Right atrium auricular region (tissue), 2 donors: ENCODE results near the gene DENND2D. TPM values are rescaled to one million over a fixed set of nuclear protein-coding genes. Genes with fewer than 3 reads are reported as not detected.
A peak's percentile ranks its signal among the peaks of the same experiment; 100 is the strongest.

Source experiments
- DNase-seq: peaks from one replicate; pipeline ENCODE4 v3.0.0-alpha.2; 2019; ENCODE audit warnings: low spot score
- H3K27ac ChIP-seq, 2 donors: fragments of 200-600 bp; sonication (generic); 1 replicate in 1 of 2; 2 replicates in 1 of 2; pipeline ENCODE4 v1.5.1; 2016 to 2019
- H3K27me3 ChIP-seq, 2 donors: fragments of 200-600 bp; sonication (generic); one replicate each; pipeline versions ENCODE4 v1.5.1 to v1.6.0; 2017 to 2019
- H3K36me3 ChIP-seq: fragments of 200-600 bp; sonication (generic); one replicate; pipeline ENCODE4 v1.5.1; 2016
- H3K4me1 ChIP-seq, 2 donors: fragments of 200-600 bp; sonication (generic); one replicate each; pipeline versions ENCODE4 v1.5.1 to v1.6.0; 2017 to 2019
- H3K4me3 ChIP-seq, 2 donors: fragments of 200-600 bp; sonication (generic); 1 replicate in 1 of 2; 2 replicates in 1 of 2; pipeline ENCODE4 v1.5.1; 2017 to 2019; ENCODE audit warnings: mild to moderate bottlenecking in 1 of 2, moderate library complexity in 1 of 2
- H3K9me3 ChIP-seq, 2 donors: fragments of 200-600 bp; sonication (generic); one replicate each; pipeline ENCODE4 v1.5.1; 2019
- total RNA-seq, 2 donors: library from RNA; depleted of rRNA; stranded (reverse); fragments of >200 nt; gene quantifications; one replicate each; pipeline ENCODE4 v1.1.0, GENCODE V29; 2016
- TF ChIP-seq, protein P1 (sequence below), 2 donors: fragments of 200-600 bp; sonication (generic); IDR thresholded peaks; one replicate each; pipeline ENCODE4 v1.5.1; 2019; ENCODE audit warnings: antibody characterized with exemption in 2 of 2

Gene DENND2D
- total RNA-seq, 2 donors from 2014 or later, result 1.7 to 5.7 TPM

DNA sequence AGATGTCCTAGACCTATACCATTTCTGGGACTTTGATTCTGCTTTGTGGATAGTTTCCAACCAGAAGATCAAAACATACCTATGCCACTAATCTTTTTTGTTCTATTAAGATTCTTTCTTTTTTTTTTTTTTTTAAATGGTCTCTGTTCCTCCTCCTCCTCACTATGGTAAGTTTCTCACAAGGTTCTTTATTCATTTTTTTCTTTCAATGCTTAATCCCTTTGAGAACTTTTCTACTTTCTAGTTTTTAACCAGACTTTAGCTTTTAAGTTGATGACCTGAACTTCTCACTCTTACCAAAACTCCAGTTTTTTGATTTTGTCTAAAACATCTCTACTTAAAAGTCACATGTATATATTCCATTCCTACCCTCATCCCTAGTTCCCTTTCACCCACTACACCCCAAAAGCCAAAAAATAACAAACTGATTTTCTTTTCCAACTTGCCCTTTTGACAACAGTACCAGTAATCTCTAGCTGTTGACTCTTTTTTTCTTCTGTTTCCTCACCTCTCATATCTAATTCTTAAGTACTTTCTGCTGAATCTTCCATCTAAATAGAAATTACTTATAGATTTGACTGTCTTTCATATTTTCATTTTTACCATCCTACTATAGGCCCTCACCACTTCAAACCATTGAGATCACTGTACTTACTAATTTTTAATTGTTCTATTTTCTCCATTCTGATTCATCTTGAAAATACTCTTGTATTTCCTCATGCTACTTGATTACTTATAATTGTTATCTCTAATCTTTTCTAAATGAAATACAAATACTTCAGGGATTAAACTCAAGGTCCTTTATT, 54.3 kb downstream of the DENND2D start:
- peaks cover 0 to 33% of the 10 kb centered on the region in 2 donors for H3K4me1 ChIP-seq
- H3K27ac ChIP-seq, result no peak overlapping the region
- H3K27me3 ChIP-seq, result no peaks in the 10 kb centered on the region
- H3K9me3 ChIP-seq, result no peaks in the 10 kb centered on the region
- H3K4me3 ChIP-seq, result no peak overlapping the region
- TF ChIP-seq, protein P1, sequence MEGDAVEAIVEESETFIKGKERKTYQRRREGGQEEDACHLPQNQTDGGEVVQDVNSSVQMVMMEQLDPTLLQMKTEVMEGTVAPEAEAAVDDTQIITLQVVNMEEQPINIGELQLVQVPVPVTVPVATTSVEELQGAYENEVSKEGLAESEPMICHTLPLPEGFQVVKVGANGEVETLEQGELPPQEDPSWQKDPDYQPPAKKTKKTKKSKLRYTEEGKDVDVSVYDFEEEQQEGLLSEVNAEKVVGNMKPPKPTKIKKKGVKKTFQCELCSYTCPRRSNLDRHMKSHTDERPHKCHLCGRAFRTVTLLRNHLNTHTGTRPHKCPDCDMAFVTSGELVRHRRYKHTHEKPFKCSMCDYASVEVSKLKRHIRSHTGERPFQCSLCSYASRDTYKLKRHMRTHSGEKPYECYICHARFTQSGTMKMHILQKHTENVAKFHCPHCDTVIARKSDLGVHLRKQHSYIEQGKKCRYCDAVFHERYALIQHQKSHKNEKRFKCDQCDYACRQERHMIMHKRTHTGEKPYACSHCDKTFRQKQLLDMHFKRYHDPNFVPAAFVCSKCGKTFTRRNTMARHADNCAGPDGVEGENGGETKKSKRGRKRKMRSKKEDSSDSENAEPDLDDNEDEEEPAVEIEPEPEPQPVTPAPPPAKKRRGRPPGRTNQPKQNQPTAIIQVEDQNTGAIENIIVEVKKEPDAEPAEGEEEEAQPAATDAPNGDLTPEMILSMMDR (IDR thresholded peaks at IDR 0.05), result no peak
- peaks cover 6% of the 10 kb centered on the region for H3K36me3 ChIP-seq
- no peak for DNase-seq

DNA sequence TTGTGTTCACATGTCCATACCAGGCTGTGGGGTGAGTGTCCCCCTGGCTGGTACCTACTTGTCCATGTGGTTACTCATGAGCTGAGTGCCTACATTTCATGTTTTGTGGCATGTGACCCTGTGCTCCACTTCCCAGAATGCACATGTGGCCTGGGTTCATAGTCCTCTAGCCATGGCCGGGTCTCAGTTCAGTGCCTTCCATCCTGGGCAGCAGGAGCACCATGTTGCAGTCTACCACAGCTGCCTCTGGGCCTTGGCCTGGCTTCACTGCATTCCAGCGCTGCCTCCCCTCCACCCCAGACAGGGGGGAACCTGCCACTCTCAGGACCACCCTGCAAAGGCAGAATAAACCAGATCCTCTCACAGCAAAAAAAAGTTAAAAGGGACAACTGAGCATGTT, 54.9 kb downstream of the DENND2D start:
- Histone ChIP-seq H3K27ac (no peak overlapping the region), H3K4me1 (peaks cover 0 to 38% of the 10 kb centered on the region in 2 donors), H3K36me3 (peaks cover 6% of the 10 kb centered on the region), H3K27me3 (no peaks in the 10 kb centered on the region), H3K4me3 (no peak overlapping the region), H3K9me3 (no peaks in the 10 kb centered on the region)
- DNase-seq, result no peak
- TF ChIP-seq, protein P1 (IDR thresholded peaks at IDR 0.05), result no peak

DNA sequence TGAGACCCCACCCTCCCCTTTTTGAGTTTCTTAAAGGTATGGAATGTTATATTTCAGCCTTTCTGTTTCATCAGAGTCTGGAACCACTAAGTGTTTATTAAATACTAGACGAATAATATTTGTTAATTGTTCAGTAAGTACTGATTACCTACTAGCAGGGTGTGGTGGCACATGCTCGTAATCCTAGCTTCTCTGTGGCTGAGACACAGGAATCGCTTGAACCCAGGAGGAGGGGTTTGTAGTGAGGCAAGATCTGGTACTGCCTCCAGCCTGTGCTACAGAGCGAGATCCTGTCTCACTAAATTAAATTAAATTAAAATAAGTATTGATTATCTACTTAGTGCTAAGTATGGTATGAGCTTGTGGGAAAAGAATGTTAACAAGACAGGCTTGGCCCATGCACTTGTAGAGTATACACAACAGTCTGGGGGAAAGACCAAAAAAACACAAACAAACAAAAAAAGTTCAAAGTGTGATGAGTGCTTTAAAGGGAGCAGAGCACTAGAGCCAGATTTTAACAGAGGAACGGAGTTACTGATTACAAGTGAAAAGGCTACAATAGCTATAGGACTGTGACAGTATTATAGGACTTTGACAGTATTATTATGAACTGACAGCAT, 58.0 kb downstream of the DENND2D start:
- Histone ChIP-seq H3K4me1 (peaks cover 0 to 37% of the 10 kb centered on the region in 2 donors), H3K27me3 (no peaks in the 10 kb centered on the region), H3K9me3 (no peaks in the 10 kb centered on the region), H3K4me3 (no peak overlapping the region), H3K36me3 (no peaks in the 10 kb centered on the region), H3K27ac (no peak overlapping the region)
- DNase-seq, result no peak
- TF ChIP-seq, protein P1 (IDR thresholded peaks at IDR 0.05), result no peak

DNA sequence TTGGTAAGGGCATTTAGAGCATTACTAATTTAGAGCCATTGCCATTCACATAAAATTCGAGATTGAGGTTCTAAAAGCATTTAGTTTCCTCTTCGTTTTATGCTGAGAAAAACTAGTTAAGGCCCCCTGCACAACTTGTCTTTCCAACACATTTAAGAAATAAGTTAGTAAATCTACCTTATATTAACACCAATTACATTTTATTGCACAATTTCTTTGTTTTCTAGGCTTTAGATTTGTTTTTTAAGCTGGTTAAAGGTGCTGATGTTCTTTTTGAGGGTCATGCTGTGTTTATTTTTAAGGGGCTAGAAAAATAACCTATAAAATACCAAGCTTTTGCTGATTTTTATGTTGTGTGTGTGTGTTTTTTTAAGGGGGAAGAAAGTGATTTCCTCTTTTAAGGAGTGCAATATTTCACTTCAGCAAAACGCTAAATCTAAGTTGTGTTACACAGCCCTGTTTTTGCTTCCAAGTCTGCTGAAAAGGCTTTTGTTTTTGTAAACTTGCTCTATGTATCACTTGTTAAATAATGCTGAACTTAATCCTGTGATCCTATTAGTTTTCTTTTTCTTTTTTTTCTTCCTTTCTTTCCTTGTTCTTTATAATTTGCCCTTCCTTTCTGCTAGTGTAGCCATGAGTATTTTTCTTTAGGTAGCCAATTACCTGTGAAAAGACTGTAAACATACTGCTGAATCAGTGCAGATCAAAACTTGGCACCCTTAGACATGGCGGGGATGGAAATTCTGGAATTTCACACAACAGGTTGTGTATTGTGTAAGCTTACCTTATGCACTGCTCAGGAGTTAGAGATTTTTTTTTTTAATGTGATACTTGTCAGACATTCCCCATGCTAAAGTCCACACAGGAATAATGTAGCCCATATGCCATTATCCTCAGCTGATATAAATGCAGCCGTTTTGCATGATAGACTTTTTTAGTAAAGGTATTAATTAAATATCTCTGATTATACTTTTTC, 58.9 kb downstream of the DENND2D start:
- Histone ChIP-seq H3K4me1 (peaks cover 0 to 35% of the 10 kb centered on the region in 2 donors), H3K27ac (no peak overlapping the region), H3K4me3 (peak overlapping the region in 1 of 2 donors; percentile 97)

DNA sequence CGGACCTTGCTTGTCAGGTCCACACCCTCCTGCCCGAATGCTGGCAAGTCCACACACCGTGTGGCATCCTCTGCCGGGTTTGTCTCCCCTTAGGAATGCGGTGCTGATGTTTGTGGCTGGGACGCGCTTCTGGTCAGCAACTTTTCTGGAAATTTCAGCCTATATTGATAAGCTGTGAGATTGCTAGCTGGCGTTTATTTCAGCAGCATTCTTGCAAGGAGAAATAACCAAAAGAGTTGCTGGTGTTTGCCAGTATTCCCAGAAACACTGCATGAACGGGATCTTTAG, 59.8 kb downstream of the DENND2D start:
- peak overlapping the region; percentile 95 to 96 for H3K27ac ChIP-seq
- no peaks in the 10 kb centered on the region for H3K27me3 ChIP-seq
- H3K9me3 ChIP-seq, result no peaks in the 10 kb centered on the region
- TF ChIP-seq, protein P1 (IDR thresholded peaks at IDR 0.05), result no peak
- DNase-seq, result no peak
- peaks cover 7% of the 10 kb centered on the region for H3K36me3 ChIP-seq
- peak overlapping the region; percentile 97 for H3K4me3 ChIP-seq
- peaks cover 0 to 35% of the 10 kb centered on the region in 2 donors for H3K4me1 ChIP-seq

More for the DNA sequence above, 58.9 kb downstream of the DENND2D start:
- DNase-seq, result no peak
- no peaks in the 10 kb centered on the region for H3K27me3 ChIP-seq
- TF ChIP-seq, protein P1 (IDR thresholded peaks at IDR 0.05), result no peak
- H3K36me3 ChIP-seq, result no peaks in the 10 kb centered on the region
- H3K9me3 ChIP-seq, result no peaks in the 10 kb centered on the region
